Astrocyte (in vitro differentiated cells and primary cell): ENCODE data around the gene SUPT4H1. TPM values are rescaled to one million over a fixed set of nuclear protein-coding genes. Genes with fewer than 3 reads are reported as not detected.

Experiments
- DNase-seq: peaks from one replicate; pipeline ENCODE4 v3.0.0-alpha.2; 2010; ENCODE audit warnings: low read depth
- FAIRE-seq: peaks from 2 replicates; lab custom pipeline; 2011; peaks lifted over from hg19 to GRCh38; lab: Jason Lieb, UNC
- H2AFZ ChIP-seq: 2 replicates; pipeline ENCODE4 v1.6.0; 2012; ENCODE audit warnings: low read depth, low read length, inconsistent platforms
- H3K27ac ChIP-seq: 2 replicates; pipeline ENCODE4 v1.5.1; 2011; ENCODE audit warnings: low read depth, low read length, inconsistent platforms
- H3K27me3 ChIP-seq: 2 replicates; pipeline ENCODE4 v1.6.0; 2011; ENCODE audit warnings: low read length, inconsistent platforms; ENCODE audit not compliant: insufficient read depth
- H3K36me3 ChIP-seq: 2 replicates; pipeline ENCODE4 v1.5.1; 2011; ENCODE audit warnings: low read length, inconsistent platforms; ENCODE audit not compliant: insufficient read depth
- H3K4me1 ChIP-seq: 2 replicates; pipeline ENCODE4 v1.5.1; 2011; ENCODE audit warnings: low read length, inconsistent platforms; ENCODE audit not compliant: insufficient read depth
- H3K4me2 ChIP-seq: 2 replicates; pipeline ENCODE4 v1.6.0; 2012; ENCODE audit warnings: low read length, inconsistent platforms
- H3K4me3 ChIP-seq: 2 replicates; pipeline ENCODE4 v1.5.1; 2011; ENCODE audit warnings: low read depth, mild to moderate bottlenecking, low read length, inconsistent platforms; ENCODE audit not compliant: insufficient read depth
- H3K79me2 ChIP-seq: 2 replicates; pipeline ENCODE4 v1.6.0; 2012; ENCODE audit warnings: mild to moderate bottlenecking, low read length, inconsistent platforms; ENCODE audit not compliant: insufficient read depth
- H3K9ac ChIP-seq: 2 replicates; pipeline ENCODE4 v1.6.0; 2012; ENCODE audit warnings: mild to moderate bottlenecking, low read length, inconsistent platforms
- H3K9me3 ChIP-seq: 2 replicates; pipeline ENCODE4 v1.5.1; 2012; ENCODE audit warnings: low read depth, mild to moderate bottlenecking, low read length, inconsistent platforms; ENCODE audit not compliant: insufficient read depth
- H4K20me1 ChIP-seq: 2 replicates; pipeline ENCODE4 v1.6.0; 2012; ENCODE audit warnings: low read length, inconsistent platforms; ENCODE audit not compliant: insufficient read depth
- H3K27ac Mint-ChIP-seq: one replicate; pipeline ENCODE4 v1.8.0; 2021; ENCODE audit warnings: mild to moderate bottlenecking, mixed read lengths; ENCODE audit not compliant: unreplicated experiment
- H3K27me3 Mint-ChIP-seq: one replicate; pipeline ENCODE4 v1.8.0; 2021; ENCODE audit warnings: low read depth, mixed read lengths; ENCODE audit not compliant: unreplicated experiment
- H3K36me3 Mint-ChIP-seq: one replicate; pipeline ENCODE4 v1.8.0; 2021; ENCODE audit warnings: low read depth, mixed read lengths; ENCODE audit not compliant: unreplicated experiment
- H3K4me1 Mint-ChIP-seq: one replicate; pipeline ENCODE4 v1.8.0; 2021; ENCODE audit warnings: low read depth, mixed read lengths; ENCODE audit not compliant: unreplicated experiment
- H3K4me3 Mint-ChIP-seq: one replicate; pipeline ENCODE4 v1.8.0; 2021; ENCODE audit warnings: mild to moderate bottlenecking, moderate library complexity, mixed read lengths; ENCODE audit not compliant: unreplicated experiment
- H3K9me3 Mint-ChIP-seq: one replicate; pipeline ENCODE4 v1.8.0; 2021; ENCODE audit warnings: mild to moderate bottlenecking, mixed read lengths; ENCODE audit not compliant: unreplicated experiment
- CTCF ChIP-seq: IDR thresholded peaks from 2 replicates; pipeline ENCODE4 v1.5.1; 2011; ENCODE audit warnings: low read depth, mild to moderate bottlenecking, inconsistent platforms, low read length, moderate library complexity; ENCODE audit not compliant: insufficient read depth
- EZH2 ChIP-seq: IDR thresholded peaks from 2 replicates; pipeline ENCODE4 v1.6.1; 2012; ENCODE audit warnings: mild to moderate bottlenecking, low read length, inconsistent platforms; ENCODE audit not compliant: insufficient read depth
- total RNA-seq: library from RNA; stranded (reverse); gene quantifications from 2 replicates; pipeline ENCODE4 v1.2.1, GENCODE V29; 2021

SUPT4H1 gene
- total RNA-seq, 1 donor from 2014 or later, result 108 TPM

GRCh38 chr17:58365980-58366595, 14.1 kb upstream of the SUPT4H1 start:
- no peaks in the 10 kb centered on the region for H4K20me1 ChIP-seq
- H3K4me1 ChIP-seq, result no peaks in the 10 kb centered on the region
- H3K4me3 ChIP-seq, result no peak overlapping the region
- Mint-ChIP-seq H3K27ac (no peak overlapping the region), H3K4me3 (no peak overlapping the region), H3K27me3 (peaks cover 12% of the 10 kb centered on the region), H3K36me3 (no peaks in the 10 kb centered on the region), H3K9me3 (no peaks in the 10 kb centered on the region), H3K4me1 (peaks cover 4% of the 10 kb centered on the region)
- H3K27ac ChIP-seq, result no peak overlapping the region
- peaks cover 6% of the 10 kb centered on the region for H3K27me3 ChIP-seq
- no peak for TF ChIP-seq CTCF
- no peak for TF ChIP-seq EZH2
- FAIRE-seq (no peak), DNase-seq (no peak)
- no peaks in the 10 kb centered on the region for H3K9me3 ChIP-seq
- H3K36me3 ChIP-seq, result no peaks in the 10 kb centered on the region
- no peak overlapping the region for H2AFZ ChIP-seq
- no peak overlapping the region for H3K9ac ChIP-seq
- H3K79me2 ChIP-seq, result no peaks in the 10 kb centered on the region
- no peak overlapping the region for H3K4me2 ChIP-seq

- peaks cover 10% of the 10 kb centered on the region for H3K27me3 Mint-ChIP-seq
- H2AFZ ChIP-seq, result no peak overlapping the region
Measured at GRCh38 chr17:58365185-58365979, 13.4 kb upstream of the SUPT4H1 start.

More at GRCh38 chr17:58365185-58365979, 13.4 kb upstream of the SUPT4H1 start:
- Histone ChIP-seq H3K36me3 (no peaks in the 10 kb centered on the region), H4K20me1 (no peaks in the 10 kb centered on the region), H3K4me1 (no peaks in the 10 kb centered on the region), H3K27ac (no peak overlapping the region), H3K4me2 (no peak overlapping the region), H3K4me3 (no peak overlapping the region), H3K79me2 (no peaks in the 10 kb centered on the region), H3K9me3 (no peaks in the 10 kb centered on the region), H3K9ac (no peak overlapping the region), H3K27me3 (peaks cover 6% of the 10 kb centered on the region)
- Mint-ChIP-seq H3K9me3 (no peaks in the 10 kb centered on the region), H3K27ac (no peak overlapping the region), H3K4me3 (no peak overlapping the region), H3K4me1 (peaks cover 4% of the 10 kb centered on the region), H3K36me3 (no peaks in the 10 kb centered on the region)
- TF ChIP-seq CTCF (no peak), EZH2 (no peak)
- DNase-seq, result no peak
- no peak for FAIRE-seq
